ENCODE measurements around the gene CLDN10. TPM values are rescaled to one million over a fixed set of nuclear protein-coding genes. Genes with fewer than 3 reads are reported as not detected.

Gene CLDN10
- total RNA-seq, 1 experiment from 2014 or later: not detected

DNA sequence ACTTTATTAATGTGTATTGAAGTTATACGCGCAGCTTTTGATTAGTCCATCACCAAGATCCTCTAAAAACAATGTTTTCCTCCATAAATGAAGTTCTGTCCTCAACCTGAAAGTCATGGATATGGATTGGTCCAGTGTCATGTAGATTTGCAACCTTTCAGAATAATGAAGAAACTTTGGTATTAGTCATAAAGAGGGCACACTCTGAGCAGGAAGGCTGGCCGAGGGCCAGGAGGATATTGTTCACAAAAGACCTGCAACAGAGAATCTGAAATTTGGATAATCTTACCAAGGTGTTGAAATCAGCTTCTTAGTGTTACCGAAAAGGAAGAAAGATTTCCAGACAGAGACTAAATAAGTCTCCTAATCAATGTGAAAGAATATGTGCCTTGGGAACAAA is 20.7 kb downstream of the CLDN10 start:
- peak; percentile 59 for DNase-seq

DNA sequence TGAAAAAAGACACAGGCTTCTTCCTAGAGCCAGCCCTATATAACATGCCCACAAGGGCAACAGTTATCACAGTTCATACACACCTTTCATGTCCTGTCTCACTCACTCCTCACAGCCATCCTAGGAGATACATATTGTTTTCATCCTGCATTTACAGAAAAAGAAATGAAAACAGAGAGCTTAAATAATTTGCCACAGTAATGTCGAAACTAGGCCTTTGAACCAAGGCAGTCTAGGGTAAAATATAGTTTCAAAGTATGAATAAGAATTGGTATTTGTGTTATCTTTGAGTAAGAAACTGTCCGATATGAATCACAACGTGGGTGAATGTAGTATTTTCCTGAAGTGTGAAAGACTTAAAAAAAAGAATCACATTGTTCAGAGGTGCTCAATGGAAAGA is 26.8 kb downstream of the CLDN10 start:
- no peak for ATAC-seq
- intact Hi-C loops (cut with micrococcal nuclease): no loop called here
- Histone ChIP-seq H3K9ac (ENCODE audit: low read length) (no peak overlapping the region), H2AFZ (ENCODE audit: low read length) (no peak overlapping the region), H3K9me2 (replicated peaks; ENCODE audit: low read length) (no peaks in the 10 kb centered on the region), H3K36me3 (ENCODE audit: low read depth, low read length) (no peaks in the 10 kb centered on the region), H3K27ac (ENCODE audit: low read length) (no peak overlapping the region), H3K9me3 (ENCODE audit: low read length) (no peaks in the 10 kb centered on the region), H3K79me2 (ENCODE audit: low read length) (no peaks in the 10 kb centered on the region), H3K4me3 (ENCODE audit: low read length) (no peak overlapping the region), H3F3A (ENCODE audit: low read length, unreplicated experiment) (no peaks in the 10 kb centered on the region), H3K27me3 (ENCODE audit: low read length) (no peaks in the 10 kb centered on the region), H4K20me1 (ENCODE audit: low read length) (no peaks in the 10 kb centered on the region), H3K4me2 (ENCODE audit: low read length) (no peak overlapping the region), H3K4me1 (ENCODE audit: insufficient read depth, low read length) (no peaks in the 10 kb centered on the region)
- CTCF ChIA-PET: no interaction called here
- DNase-seq: no peak
- no TSS peak for BruUV-seq (replicated peaks)
- no peak for TF ChIP-seq EZH2 (IDR thresholded peaks at IDR 0.05; ENCODE audit: low read length, unreplicated experiment)
- TF ChIP-seq, protein P1, sequence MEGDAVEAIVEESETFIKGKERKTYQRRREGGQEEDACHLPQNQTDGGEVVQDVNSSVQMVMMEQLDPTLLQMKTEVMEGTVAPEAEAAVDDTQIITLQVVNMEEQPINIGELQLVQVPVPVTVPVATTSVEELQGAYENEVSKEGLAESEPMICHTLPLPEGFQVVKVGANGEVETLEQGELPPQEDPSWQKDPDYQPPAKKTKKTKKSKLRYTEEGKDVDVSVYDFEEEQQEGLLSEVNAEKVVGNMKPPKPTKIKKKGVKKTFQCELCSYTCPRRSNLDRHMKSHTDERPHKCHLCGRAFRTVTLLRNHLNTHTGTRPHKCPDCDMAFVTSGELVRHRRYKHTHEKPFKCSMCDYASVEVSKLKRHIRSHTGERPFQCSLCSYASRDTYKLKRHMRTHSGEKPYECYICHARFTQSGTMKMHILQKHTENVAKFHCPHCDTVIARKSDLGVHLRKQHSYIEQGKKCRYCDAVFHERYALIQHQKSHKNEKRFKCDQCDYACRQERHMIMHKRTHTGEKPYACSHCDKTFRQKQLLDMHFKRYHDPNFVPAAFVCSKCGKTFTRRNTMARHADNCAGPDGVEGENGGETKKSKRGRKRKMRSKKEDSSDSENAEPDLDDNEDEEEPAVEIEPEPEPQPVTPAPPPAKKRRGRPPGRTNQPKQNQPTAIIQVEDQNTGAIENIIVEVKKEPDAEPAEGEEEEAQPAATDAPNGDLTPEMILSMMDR (conservative IDR thresholded peaks at IDR 0.05; ENCODE audit: low read depth, low read length): no peak
- TF ChIP-seq EZH2phosphoT487 (IDR thresholded peaks at IDR 0.05; ENCODE audit: borderline replicate concordance, low read length): no peak
- POLR2A ChIA-PET (ENCODE audit: unreplicated experiment): no interaction called here

More for the DNA sequence above, 20.7 kb downstream of the CLDN10 start:
- TF ChIP-seq EZH2phosphoT487 (IDR thresholded peaks at IDR 0.05; ENCODE audit: borderline replicate concordance, low read length): no peak
- TF ChIP-seq, protein P1 (conservative IDR thresholded peaks at IDR 0.05; ENCODE audit: low read depth, low read length): no peak
- Histone ChIP-seq H2AFZ (ENCODE audit: low read length) (no peak overlapping the region), H3K4me2 (ENCODE audit: low read length) (no peak overlapping the region), H4K20me1 (ENCODE audit: low read length) (no peaks in the 10 kb centered on the region), H3K9ac (ENCODE audit: low read length) (no peak overlapping the region), H3F3A (ENCODE audit: low read length, unreplicated experiment) (no peaks in the 10 kb centered on the region), H3K27me3 (ENCODE audit: low read length) (no peaks in the 10 kb centered on the region), H3K9me3 (ENCODE audit: low read length) (no peaks in the 10 kb centered on the region), H3K9me2 (replicated peaks; ENCODE audit: low read length) (no peaks in the 10 kb centered on the region), H3K79me2 (ENCODE audit: low read length) (no peaks in the 10 kb centered on the region), H3K27ac (ENCODE audit: low read length) (no peak overlapping the region), H3K4me1 (ENCODE audit: insufficient read depth, low read length) (no peaks in the 10 kb centered on the region), H3K36me3 (ENCODE audit: low read depth, low read length) (no peaks in the 10 kb centered on the region), H3K4me3 (ENCODE audit: low read length) (no peak overlapping the region)
- intact Hi-C loops (cut with micrococcal nuclease): no loop called here
- BruUV-seq (replicated peaks): no TSS peak
- ChIA-PET POLR2A (ENCODE audit: unreplicated experiment) (no interaction called here), CTCF (no interaction called here)
- no peak for ATAC-seq

DNA sequence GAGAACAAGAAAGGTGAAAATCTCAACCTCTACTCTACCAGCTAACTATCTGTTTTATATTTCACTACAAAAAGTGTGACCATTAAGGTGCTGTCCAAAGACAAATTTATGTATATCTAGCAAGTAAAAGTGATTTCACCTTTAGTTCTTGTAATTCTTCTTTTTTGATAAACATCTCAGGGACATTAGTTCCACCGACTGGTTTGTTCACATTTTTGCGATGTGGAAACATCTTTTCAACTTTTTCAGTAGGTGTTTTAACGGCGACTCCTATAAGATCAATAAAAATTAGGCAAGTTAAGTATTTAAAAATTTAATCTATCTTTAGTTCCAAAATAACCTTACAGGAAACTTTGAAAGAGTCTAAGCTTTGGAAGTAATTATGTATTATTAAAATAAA is 33.3 kb downstream of the CLDN10 start:
- Histone ChIP-seq H3K36me3 (ENCODE audit: low read depth, low read length) (no peaks in the 10 kb centered on the region), H3K27me3 (ENCODE audit: low read length) (no peaks in the 10 kb centered on the region), H3K9me3 (ENCODE audit: low read length) (no peaks in the 10 kb centered on the region), H3K9ac (ENCODE audit: low read length) (no peak overlapping the region), H4K20me1 (ENCODE audit: low read length) (no peaks in the 10 kb centered on the region), H3K9me2 (replicated peaks; ENCODE audit: low read length) (no peaks in the 10 kb centered on the region), H3K4me1 (ENCODE audit: insufficient read depth, low read length) (peaks cover 11% of the 10 kb centered on the region; the same call in 1 of the 2 replicates), H2AFZ (ENCODE audit: low read length) (no peak overlapping the region), H3K4me2 (ENCODE audit: low read length) (no peak overlapping the region), H3K79me2 (ENCODE audit: low read length) (no peaks in the 10 kb centered on the region), H3K4me3 (ENCODE audit: low read length) (no peak overlapping the region), H3K27ac (ENCODE audit: low read length) (no peak overlapping the region), H3F3A (ENCODE audit: low read length, unreplicated experiment) (no peaks in the 10 kb centered on the region)
- intact Hi-C loops (cut with micrococcal nuclease): no loop called here
- ATAC-seq: no peak
- POLR2A ChIA-PET (ENCODE audit: unreplicated experiment): no interaction called here
- CTCF ChIA-PET: no interaction called here
- no peak for DNase-seq
- no peak for TF ChIP-seq EZH2 (IDR thresholded peaks at IDR 0.05; ENCODE audit: low read length, unreplicated experiment)
- TF ChIP-seq, protein P1 (conservative IDR thresholded peaks at IDR 0.05; ENCODE audit: low read depth, low read length): no peak
- no peak for TF ChIP-seq EZH2phosphoT487 (IDR thresholded peaks at IDR 0.05; ENCODE audit: borderline replicate concordance, low read length)
- no TSS peak for BruUV-seq (replicated peaks)

Data from PC-3 (cell line).